Fibroblast of peridontal ligament (primary cell): Measurements from ENCODE around the gene TOMM6.

Experiments
- DNase-seq: peaks from one replicate; pipeline ENCODE4 v3.0.0-alpha.2; 2010; ENCODE audit errors: extremely low read depth

TOMM6 gene

GRCh38 chr6:41787219-41787917 lies at the start of gene TOMM6:
TSS of gene TOMM6 (plus strand) at chr6:41787694. CDS start at chr6:41787698, 4 bp downstream.
- DNase-seq: peak; percentile 93

GRCh38 chr6:41739041-41739440 lies 48.5 kb upstream of the TOMM6 start:
- DNase-seq: no peak

- no peak for DNase-seq
Measured at GRCh38 chr6:41740366-41741162, 46.9 kb upstream of the TOMM6 start.

- DNase-seq: no peak
Measured at GRCh38 chr6:41741625-41742490, 45.6 kb upstream of the TOMM6 start.

- DNase-seq: no peak
Measured at GRCh38 chr6:41743406-41744235, 43.9 kb upstream of the TOMM6 start.

- no peak for DNase-seq
Measured at GRCh38 chr6:41744236-41744787, 43.2 kb upstream of the TOMM6 start.

- DNase-seq: no peak
Measured at GRCh38 chr6:41746107-41746506, 41.4 kb upstream of the TOMM6 start.

GRCh38 chr6:41747256-41748101 lies 40.0 kb upstream of the TOMM6 start, which contains the start of gene PGC:
TSS of gene PGC (minus strand) at chr6:41747397. CDS start at chr6:41747334, 63 bp downstream.
- DNase-seq: no peak

- DNase-seq: no peak
Measured at GRCh38 chr6:41748102-41748477, 39.4 kb upstream of the TOMM6 start.

- no peak for DNase-seq
Measured at GRCh38 chr6:41748542-41748941, 39.0 kb upstream of the TOMM6 start.

GRCh38 chr6:41750374-41750773 lies 37.1 kb upstream of the TOMM6 start:
- no peak for DNase-seq

- no peak for DNase-seq
Measured at GRCh38 chr6:41755895-41756294, 31.6 kb upstream of the TOMM6 start.

GRCh38 chr6:41756354-41756753 lies 31.1 kb upstream of the TOMM6 start:
- no peak for DNase-seq

GRCh38 chr6:41757271-41757670 lies 30.2 kb upstream of the TOMM6 start:
- DNase-seq: no peak

GRCh38 chr6:41757931-41758640 lies 29.4 kb upstream of the TOMM6 start:
- no peak for DNase-seq

GRCh38 chr6:41758641-41759035 lies 28.9 kb upstream of the TOMM6 start:
- no peak for DNase-seq

GRCh38 chr6:41759106-41759904 lies 28.2 kb upstream of the TOMM6 start:
- DNase-seq: no peak

GRCh38 chr6:41759905-41760579 lies 27.5 kb upstream of the TOMM6 start:
- DNase-seq: no peak
